ENCODE results near the gene SLC25A42. TPM values are rescaled to one million over a fixed set of nuclear protein-coding genes. Genes with fewer than 3 reads are reported as not detected.
"Not testable (repeated sequence)": the region's sequence is repeated elsewhere in the genome, so short reads cannot be mapped to it uniquely, and the experiment has no call there.

The SLC25A42 gene
- total RNA-seq, 1 experiment from 2014 or later: 10.3 TPM

DNA sequence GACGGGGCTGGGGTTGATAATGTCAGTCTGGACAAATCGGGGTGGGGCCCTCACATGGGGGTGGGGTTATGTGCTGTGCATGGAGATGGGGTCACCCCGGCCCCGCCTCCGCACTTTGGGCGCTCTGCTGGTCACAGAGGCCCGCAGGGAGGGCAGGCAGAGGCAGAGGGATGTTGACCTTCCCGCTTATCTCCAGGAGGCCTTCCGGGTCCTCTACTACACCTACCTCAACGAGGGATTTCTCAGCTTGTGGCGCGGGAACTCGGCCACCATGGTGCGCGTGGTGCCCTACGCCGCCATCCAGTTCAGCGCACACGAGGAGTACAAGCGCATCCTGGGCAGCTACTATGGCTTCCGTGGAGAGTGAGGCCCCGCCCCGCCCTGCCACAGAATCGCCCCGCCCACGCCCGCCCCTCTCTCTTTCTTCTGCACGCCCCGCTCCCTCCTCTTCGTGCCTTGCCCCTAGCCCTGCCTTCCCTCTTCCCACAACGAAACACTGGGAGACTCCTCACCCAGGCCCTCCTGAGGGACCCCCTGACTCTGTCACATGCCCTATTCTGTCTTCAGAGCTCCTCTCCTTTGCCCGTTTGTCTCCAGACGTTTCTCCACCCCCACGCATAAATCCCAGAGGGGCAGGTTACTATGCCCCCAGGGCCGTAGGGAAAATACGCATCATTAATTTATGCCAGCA, 41.7 kb downstream of the SLC25A42 start:
- no peak for DNase-seq (ENCODE audit: low read depth)

DNA sequence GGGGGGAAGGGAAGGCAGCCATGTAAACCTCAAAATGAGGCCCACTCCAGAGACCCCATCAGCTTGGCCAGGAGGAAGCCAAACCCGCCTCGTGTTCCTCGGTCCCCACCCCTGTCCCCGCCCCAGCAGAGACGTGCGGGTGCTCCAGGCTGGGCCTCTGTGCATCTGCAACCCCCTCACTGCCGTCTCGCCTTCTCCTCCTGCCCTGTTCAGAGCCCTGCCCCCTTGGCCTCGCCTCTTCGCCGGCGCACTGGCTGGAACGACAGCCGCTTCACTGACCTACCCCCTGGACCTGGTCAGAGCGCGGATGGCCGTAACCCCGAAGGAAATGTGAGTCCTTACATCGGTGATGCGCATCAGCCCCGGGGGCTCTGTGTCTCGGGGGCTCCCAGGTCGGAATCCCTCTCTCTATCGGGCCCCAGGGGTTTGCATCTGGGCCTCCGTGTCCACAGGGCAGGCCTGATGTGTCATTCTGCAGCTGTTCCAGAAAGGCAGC, 42.3 kb downstream of the SLC25A42 start:
- no peak for DNase-seq (ENCODE audit: low read depth)

DNA sequence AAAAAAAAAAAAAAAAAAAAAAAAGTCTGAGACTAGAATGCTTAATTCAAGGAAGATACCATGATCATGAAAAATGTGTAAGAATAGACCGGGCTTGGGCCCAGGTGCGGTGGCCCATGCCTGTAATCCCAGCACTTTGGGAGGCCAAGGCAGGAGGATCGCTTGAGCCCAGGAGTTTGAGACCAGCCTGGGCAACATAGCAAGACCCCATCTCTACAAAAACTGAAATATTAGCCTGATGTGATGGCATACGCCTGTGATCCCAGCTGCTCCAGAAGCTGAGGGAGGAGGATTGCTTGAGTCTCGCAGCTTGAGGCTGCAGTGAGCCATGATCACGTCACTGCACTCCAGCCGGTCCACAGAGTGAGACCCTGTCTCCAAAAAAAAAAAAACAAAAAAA, 43.1 kb downstream of the SLC25A42 start:
- DNase-seq (ENCODE audit: low read depth): not testable (repeated sequence)

DNA sequence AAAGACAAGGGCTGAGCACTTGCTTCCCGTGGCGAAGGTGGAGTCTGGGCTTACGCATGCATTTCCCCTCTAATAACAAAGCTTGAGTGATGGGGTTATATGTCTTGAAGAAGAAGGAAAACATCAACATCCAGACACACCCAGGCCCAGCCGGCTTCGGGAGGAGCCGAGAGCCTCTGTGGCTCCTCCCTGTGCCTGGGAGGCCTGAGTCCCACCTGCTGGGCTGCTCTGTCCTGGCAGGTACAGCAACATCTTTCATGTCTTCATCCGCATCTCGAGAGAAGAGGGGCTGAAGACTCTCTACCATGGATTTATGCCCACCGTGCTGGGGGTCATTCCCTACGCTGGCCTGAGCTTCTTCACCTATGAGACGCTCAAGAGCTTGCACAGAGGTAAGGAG, 43.9 kb downstream of the SLC25A42 start:
- no peak for DNase-seq (ENCODE audit: low read depth)

DNA sequence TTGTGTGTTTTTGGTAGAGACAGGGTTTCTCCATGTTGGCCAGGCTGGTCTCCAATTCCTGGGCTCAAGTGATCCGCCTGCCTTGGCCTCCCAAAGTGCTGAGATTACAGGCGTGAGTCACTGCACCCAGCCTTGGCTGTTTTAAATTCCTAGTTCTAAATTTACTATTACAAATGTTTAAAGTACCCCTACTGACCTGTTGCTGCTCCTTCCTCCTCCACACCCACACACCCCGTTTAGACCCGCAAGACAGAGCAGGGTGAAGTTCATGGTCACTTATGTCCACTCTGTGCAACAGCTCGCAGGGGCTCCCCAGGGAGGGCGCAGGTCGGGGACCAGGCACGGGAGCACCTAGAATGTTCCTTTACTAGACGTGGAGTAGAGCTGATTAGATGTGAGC, 45.8 kb downstream of the SLC25A42 start:
- no peak for DNase-seq (ENCODE audit: low read depth)

DNA sequence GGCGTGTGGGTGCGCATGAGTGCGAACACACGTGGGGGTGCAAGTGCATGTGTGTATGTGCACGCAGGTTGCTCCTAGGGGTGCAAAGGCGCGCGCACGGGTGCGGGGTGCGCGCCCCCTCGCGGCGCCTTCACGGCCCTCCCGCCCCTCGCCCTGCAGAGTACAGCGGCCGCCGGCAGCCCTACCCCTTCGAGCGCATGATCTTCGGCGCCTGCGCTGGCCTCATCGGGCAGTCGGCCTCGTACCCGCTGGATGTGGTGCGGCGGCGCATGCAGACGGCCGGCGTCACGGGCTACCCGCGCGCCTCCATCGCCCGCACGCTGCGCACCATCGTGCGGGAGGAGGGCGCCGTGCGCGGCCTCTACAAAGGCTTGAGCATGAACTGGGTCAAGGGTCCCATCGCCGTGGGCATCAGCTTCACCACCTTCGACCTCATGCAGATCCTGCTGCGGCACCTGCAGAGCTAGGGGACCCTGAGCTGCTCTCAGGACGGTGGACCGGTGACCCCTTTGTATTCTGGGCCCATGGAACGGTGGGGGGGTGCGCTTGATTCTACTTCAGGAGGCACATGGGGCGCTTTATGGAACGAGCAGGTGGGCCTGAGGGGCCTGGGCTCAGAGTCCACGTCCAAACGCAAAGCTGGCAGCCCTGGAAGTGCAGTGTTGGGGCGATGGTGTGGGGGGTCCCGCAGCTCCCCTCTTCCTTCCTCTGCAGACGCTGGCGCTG, 46.8 kb downstream of the SLC25A42 start:
- DNase-seq (ENCODE audit: low read depth): no peak

DNA sequence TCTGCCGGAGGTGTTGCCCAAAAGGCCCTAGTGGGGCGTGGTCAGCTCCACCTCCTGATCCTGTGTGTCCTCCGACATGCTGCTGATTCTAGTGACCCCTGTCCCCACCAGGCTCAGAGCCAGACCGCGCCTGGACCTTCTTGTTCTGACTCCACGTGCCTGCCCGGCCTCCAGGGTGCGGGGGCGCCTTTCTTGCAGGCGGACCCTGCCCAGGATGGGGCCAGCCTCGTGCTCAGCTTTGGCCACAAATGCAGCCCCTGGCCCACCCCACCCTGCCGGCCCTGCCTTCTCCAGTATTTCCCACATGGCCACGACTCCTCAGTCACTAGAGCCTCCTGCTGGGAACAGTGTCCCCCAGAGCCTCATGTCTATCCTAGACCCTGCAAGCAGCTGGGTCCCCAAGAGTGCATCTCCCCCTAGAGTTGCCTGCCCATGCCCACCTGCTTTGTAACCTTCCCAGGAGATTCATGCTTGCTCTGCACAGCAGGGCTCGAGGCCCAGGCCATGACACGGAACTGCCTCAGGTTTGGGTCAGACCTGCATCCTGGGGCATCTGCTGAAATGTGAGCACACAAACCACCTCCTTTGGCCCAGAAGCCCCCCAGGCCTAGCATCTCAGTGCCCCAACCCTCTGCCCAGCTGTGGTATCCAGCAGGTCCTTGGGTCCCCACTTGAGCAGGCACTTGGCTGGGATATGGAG, 47.5 kb downstream of the SLC25A42 start:
- DNase-seq (ENCODE audit: low read depth): no peak

DNA sequence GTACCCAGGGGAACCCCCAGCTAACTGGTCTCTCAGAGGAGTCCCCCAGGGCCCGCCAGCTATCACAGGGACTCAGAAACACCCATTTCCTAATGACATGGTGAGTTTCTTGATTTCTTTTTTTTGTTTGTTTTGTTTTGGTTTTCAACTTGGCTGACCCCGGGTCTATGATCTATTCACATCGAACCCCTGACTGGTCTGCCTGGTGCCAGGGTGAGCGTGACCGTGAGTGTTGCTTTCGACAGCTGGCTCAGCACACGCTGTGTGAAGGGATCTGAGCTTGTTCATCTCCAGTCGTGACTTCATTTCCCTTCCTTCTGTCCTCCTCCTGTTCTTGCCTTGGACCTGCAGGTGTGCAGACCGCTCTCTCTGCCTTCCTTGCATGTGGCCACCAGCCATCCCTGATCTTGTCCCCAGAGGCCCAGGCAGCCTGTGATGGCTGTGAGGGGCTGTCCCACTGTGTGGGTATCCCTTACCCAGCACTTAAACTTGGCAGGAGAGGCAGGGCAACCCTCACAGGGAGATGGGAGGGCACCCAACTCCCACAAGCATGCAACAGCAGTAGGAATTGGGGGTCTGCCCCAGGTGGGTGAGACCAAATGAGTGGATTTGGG, 48.3 kb downstream of the SLC25A42 start:
- no peak for DNase-seq (ENCODE audit: low read depth)

DNA sequence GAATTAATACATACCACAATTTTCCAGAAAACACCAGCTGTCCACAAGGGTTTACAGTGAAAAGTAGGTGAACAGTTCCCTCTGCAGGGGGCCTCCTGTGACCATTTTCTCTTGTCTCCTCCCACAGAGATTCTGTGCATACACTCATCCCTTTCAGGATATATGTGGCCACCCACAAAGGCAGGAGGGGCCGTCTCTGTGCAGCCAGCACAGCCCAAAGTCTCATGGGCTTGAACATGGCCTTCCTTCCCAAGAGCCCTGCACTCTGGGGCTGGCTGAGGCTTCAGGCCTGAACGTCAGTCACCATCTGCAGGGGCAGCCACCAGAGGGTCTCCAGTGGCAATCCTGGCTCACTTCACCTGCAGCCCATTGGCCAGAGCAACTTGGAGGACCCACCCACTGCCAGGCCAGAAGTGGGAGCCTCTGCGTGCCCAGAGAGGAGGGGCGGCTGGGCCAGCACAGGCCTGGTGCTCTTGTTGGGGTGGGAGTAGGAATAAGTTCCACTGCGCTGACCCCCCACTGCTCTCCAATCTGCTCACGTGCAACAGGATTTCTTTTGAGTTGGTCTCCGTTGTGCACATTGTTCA, 49.3 kb downstream of the SLC25A42 start:
- DNase-seq (ENCODE audit: low read depth): peak; percentile 53

DNA sequence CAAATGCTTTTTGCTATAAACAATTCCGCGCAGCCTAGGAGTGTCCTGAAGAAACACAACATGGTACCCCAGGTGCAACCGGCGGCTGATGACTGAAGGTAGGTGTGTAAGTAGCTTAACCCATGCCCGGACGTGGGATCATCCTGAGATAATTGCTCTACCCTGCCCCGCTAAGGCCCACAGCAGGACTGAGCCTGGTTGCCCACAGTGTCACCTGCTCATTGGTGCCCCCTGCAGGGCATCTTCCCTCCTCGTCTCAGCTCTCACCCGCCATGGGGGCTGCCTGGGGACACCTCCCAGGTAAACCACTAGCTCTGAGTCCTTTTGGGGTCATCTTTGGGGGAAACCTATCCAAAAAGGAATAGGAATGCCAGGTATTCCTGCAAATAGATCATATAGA, 52.2 kb downstream of the SLC25A42 start:
- DNase-seq (ENCODE audit: low read depth): no peak

DNA sequence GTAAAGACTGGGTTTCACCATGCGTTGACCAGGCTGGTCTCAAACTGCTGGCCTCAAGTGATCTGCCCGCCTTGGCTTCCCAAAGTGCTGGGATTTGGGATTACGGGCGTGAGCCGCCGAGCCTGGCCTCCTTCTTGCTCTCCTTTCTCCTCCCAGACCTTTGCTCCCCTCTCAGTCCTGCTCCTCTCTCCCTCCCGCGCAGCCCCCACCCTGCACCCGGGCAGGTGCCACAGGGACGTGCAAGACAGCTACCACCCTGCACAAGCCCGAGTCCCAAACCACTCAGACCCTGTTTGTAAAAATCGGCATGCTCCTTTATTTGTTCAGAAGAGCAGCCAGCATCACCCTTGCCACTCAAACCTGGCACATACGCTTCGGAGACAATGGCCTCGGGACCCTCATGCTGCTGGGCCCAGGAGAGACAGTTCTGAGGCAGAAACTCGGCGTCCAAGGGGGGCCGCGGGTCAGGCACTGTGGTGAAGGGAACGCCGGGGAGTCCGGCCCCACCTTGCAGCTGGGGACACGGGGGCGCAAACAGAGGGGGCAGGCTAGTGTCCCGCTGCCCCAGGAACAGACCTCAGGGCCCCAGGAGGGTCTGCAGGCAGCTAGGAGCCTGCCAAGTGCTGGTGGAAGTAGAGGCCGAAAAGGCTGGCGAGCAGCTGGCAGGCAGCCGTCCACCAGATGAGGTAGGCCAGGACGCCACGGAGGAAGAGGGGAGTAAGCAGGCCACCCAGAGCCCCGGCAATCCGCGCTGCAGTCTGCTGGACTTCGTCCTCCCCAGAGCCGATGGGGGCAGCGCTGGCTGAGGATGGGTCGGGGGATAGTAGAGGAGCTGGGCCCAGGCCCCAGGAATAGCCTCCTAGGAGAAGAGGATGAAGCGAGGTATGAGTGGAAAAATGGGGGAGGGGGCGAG, 55.8 kb downstream of the SLC25A42 start:
- DNase-seq (ENCODE audit: low read depth): no peak

DNA sequence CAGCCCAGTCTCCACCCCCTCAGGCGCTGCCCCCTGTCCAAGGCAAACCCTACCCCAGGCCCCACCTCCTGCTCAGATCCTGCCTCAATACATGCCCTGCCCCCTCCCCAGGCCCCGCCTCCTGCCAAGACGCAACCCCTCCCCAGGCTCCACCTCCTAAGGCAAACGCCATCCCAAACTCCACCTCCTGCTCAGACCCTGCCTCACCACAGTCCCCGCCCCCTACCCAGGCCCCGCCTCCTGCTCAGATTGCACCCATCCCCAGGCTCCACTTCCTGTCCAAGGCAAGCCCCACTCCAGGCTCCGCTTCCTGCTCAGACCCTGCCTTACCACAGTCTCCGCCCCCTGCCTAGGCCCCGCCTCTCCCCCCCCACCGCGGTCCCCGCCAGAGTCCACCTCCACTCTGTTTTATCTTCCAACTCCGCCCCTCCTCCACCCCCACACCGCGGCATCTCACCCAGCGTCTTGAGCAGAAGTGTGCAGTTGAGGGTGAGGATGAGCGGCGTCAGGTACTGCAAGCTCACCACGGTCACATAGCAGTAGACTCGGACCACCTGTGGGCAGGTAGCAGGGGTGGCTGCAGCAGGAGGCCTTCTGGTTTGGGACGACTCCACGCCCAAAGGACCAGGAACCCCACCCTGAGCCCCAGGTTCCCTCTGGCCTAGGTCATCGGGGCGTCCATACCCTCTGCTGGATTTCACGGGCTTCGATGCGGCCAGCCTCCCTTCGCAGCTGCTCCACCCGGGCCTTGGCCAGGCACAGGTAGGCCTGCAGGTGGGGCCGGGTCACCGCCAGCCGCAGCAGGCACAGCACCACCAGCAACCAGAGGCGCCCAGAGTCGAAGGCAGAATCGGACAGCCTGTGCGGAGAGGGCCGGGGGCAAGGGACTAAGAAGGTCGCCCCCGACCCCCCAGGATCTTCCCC, 56.8 kb downstream of the SLC25A42 start:
- DNase-seq (ENCODE audit: low read depth): no peak

DNA sequence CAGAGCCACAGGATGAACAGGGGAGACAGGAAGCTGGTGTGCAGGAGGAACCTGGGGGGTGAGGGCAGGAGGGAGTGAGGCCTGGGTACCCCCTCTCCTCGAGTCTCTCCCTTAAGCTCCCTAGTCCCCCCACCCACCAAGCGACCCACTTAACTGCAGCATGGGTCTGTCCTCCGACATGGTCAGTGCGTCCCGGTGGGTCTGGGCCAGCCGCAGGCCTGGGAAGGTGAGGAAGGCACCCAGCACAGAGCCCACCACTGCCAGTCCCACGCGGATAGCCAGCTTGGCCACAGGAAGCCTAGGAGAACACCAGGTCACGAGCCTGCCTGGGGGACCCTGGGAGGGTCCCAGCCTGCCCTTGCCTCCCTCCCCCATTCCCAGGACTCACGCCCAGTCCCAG, 57.6 kb downstream of the SLC25A42 start:
- DNase-seq (ENCODE audit: low read depth): no peak

DNA sequence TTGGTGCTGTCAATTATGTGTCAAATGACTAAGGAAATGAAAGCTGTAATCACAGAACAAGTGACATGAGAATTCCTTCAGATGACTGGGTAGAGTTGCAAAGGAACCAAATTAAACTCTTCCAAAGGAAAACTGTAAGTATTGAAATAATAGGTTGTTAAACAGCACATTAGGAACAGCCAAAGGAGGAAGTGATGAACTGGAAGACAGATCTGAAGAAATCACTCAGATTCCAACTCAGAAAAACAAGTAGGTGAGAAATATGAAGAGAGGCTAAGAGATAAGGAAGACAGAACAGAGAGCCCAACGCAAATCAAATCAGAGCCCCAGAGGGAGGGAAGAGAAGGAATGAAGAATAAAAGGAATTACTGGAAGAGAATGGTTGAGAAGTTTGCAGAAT, 59.1 kb downstream of the SLC25A42 start:
- no peak for DNase-seq (ENCODE audit: low read depth)

DNA sequence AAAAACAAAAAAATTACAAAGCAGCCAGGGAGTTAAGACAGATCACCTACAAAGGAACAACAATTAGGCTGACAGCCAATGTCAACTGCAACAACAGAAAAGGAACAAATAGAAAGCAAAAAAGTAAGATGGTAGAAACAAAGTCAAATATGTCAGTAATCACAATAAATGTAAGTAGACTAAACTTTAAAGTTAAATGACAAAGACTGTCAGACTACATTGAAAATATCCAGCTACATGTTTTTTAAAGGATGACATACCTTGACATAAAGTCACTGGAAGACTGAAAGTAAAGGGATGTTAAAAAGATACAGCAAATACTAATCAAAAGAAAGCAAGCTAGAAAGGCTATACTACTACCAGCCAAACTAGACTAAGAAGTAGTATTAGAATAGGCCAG, 59.6 kb downstream of the SLC25A42 start:
- no peak for DNase-seq (ENCODE audit: low read depth)

DNA sequence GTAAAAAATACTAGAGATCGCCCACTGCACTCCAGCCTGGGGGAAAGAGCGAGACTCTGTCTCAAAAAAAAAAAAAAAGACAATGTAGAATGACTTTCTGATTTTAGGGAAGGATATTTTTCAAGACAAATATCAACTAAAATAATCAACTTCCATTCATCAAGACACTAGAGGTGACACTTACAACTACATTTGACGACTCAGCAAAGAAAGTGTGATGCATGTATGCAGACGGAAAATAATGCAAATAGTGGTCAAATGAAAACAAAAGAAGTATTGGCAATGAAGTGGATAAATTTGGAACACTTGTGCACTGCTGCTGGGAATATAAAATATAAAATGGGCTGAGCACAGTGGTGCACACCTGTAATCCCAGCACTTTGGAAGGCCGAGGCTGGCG, 62.3 kb downstream of the SLC25A42 start:
- DNase-seq (ENCODE audit: low read depth): no peak

DNA sequence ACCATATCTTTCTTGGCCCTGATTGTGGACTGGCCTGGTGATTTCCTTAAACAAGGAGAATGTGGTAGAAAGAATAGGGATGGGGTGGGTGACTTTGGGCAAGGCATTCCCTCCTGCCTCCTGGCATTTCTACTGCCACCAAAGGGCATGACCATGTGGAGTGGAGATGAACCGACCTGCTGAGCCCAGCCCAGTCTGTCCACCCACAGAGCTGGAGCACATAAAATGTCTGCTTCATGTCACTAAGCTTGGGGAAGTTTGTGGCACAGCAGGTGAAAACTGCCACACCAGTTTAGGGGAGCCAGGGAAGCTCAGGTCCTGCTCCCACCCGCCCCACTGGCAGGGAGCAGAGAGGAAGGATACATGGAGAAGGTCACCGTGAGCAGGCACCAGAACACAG, 68.2 kb downstream of the SLC25A42 start:
- DNase-seq (ENCODE audit: low read depth): no peak

DNA sequence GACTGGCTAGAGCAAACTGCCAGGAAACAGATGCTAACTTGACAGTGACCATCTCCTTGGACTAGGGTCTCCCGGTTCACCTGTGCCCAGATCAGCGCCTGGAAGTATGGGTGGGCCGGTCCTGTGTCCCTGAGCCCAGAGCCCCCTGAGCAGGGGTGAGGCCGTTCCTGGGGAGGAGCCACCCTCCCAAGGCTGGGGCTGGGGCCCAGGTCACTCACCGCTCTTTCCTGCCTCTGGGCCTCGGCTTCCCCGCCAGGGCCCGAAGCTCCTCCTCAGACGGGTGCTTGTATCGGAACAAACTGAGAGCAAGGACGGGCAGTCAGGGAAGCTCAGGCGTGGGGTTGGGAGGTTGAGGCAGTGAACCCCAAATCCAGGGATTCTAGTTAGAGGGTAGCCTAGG, 69.1 kb downstream of the SLC25A42 start:
- no peak for DNase-seq (ENCODE audit: low read depth)

DNA sequence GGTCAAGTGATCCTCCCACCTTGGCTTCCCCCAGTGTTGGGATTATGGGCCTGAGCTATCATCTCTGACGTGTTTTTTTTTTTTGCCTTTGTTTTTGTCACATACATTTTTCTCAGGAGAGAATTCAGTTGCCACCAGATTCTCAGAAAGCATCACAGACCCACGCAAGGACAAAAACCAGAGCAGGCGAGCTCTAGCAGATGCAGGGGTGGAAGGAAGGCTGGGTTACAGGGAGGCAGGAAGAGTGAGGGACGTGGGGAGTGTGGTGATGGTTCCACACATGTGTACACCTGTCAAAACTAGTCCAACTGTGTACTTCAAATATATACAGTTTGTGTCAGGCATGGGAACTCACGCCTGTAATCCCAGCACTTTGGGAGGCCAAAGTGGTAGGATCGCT, 70.2 kb downstream of the SLC25A42 start:
- DNase-seq (ENCODE audit: low read depth): no peak

DNA sequence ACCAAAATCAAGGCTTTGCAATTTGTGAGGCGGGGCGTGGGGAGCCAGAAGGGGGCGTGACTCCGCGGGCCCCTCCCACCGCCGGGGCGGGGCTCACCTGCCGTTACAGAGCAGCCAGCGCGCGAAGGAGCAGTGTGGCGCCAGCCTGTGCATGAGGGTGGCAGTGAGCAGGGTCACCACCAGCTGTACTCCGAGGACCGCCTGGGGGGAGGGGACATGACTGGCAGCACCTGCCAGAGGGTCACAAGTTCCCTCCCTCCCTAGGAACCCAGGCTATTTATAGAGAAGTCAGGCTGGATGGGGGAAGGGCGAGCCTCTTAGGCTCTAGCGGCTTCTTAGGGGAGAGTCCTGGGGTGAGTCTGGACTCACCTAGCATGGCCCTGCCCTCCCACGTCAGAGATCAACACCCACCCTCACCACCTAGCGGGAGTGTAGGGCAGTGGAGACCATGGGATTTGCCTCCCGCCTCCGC, 70.9 kb downstream of the SLC25A42 start:
- no peak for DNase-seq (ENCODE audit: low read depth)

Measured in M059J (cell line).